HG03139 (cell line): ENCODE data around the gene MSL3.

ENCODE experiments used
- ATAC-seq: cut with Tn5 transposase; IDR thresholded peaks from one replicate; pipeline ENCODE4 v1.9.1; 2021; ENCODE audit not compliant: unreplicated experiment

Gene MSL3, protein sequence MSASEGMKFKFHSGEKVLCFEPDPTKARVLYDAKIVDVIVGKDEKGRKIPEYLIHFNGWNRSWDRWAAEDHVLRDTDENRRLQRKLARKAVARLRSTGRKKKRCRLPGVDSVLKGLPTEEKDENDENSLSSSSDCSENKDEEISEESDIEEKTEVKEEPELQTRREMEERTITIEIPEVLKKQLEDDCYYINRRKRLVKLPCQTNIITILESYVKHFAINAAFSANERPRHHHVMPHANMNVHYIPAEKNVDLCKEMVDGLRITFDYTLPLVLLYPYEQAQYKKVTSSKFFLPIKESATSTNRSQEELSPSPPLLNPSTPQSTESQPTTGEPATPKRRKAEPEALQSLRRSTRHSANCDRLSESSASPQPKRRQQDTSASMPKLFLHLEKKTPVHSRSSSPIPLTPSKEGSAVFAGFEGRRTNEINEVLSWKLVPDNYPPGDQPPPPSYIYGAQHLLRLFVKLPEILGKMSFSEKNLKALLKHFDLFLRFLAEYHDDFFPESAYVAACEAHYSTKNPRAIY

DNA sequence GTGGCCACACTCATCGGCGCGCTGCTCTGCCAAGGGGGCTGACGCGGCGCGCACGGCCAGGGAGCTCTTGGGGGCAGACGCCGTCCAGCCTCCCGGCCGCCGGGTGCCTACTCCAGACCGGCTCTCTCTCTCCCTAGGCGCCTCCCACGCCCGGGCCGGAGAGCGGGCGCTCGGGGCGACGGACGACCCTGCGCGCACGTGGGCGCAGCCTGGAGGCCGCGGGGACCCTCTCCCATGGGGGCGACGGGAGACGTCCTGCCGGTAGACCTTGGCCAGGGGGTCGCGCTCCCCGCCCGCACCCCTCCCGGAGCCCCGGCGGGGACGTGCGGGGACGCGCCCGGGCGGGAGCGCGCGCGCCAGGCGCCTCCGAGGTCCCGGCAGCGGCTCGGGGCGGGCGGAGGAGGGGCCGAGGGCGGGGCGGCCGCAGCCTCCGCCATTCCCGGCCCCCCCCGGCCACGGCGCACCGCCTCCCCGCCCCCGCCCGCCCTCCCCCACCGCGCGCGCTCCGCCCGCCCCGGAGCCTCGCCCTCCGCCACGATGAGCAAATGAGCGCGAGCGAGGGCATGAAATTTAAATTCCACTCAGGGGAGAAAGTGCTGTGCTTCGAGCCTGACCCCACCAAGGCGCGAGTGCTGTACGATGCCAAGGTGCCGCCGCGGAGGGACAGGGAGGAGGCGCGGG lies at the start of gene MSL3:
Gene MSL3 (plus strand): TSS at position 519 of the 681 bp plus-strand sequence. CDS start 27 bp downstream, at position 546.
- peak; percentile 30 for ATAC-seq

DNA sequence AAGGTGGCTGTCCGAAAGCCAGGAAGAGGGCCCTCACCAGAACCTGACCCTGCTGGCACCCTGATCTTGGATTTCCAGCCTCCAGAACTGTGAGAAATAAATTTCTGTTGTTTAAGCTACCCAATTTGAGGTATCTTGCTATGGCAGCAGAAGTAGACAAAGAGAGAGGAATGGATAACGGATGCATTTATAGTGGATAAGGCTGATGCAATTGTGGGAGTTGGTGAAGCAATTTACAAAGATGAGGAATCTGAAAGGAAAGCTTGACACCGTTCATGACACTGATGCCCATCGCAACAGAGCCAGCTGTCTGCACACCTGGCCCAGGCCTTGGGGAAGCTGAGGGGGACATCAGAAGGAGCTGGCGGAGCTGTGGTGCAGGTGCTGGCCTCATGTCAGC lies 35.7 kb upstream of the MSL3 start:
- no peak for ATAC-seq

DNA sequence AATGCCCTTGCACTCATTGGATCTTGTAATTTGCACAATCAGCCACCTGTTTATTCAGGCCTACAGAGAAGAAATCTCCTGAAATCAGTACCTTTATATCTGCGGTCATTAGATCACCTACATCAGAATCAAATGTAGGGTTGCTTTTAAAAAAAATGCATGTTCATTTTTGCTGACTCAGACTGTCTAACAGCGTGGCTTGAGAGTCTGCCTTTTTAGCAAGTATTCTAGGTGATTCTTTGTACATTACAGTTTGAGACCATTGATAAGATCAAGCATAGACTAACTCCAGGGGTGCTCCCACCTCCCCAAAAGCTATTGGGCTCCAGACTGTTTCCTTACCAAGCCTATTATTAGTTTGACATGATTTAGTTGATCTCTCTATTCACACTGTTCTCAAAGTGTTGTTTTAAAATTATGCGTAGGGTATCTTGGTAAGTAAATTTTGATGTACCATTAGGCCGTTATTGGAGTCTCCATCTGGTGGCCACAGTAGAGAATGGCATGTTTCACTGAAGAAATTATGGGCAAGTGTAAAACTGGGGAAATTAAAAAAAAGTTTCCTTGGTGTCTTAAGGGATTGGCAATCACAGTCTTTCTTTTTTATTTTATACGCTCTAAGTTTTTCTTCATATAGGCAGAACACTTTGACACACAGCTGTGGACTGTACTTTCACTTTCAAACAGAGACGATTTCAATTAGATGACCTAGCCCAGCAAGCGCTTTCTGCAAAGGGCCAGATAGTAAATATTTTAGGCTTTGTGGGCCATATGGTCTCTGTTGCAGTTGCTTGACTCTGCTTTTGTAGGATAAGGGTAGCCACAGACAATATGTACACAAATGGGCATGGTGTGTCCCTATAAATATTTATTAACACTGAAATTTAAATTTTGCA lies 33.7 kb upstream of the MSL3 start:
- ATAC-seq: no peak

DNA sequence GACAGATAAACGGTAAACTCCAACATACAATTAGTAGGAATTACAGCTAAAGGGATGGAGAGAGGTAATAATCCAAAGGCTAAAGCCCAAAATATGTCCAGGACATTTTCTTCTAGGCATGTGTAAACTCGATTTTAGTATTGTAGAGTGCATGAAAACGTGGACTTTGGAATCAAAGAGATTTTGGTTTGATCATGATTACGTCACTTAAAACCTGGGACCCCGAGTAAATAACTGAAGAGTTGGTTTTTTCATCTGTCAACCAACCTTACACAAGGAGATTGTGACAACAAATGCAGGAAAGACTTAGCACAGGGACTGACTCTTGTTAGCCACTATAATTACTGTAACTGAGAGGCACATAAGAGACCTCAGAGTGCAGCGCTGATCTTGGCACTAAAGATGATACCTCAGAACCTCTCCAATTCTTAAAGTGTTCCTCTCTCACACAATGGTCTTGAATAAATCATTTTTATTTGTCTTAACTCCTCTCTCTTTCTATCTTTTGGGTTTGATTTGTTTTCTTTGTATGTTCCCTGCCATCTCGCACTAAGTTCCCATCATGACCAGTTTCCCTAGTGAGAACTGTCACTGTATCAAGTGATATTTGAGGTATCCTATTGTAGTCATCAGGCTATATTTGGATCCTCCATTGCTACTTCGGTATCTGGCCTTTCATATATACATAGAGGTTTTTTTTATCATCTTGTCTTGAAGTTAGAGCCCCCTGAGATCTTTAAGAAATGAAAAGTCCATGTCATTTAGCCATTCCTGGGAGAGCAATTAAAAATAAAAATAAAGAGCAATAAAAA lies 32.2 kb upstream of the MSL3 start:
- no peak for ATAC-seq

DNA sequence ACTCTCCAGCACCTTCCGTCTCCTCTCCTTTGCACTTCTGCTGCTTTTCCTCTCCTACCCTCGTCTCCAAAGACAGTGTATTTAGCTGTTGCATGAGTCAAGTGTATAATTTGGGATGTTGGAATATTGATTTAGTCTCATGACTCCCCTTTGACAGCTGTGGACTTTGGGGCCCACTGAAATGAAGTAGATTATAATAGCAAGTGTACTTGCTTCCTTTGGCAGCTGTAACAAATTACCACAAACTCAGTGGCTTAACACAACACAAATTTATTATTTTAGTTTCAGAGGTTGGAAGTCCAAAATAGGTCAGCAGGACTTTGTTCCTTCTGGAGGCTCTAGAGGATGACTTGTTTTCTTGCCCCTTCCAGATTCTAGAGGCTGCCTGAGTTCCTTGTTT lies 29.5 kb upstream of the MSL3 start:
- ATAC-seq: no peak

DNA sequence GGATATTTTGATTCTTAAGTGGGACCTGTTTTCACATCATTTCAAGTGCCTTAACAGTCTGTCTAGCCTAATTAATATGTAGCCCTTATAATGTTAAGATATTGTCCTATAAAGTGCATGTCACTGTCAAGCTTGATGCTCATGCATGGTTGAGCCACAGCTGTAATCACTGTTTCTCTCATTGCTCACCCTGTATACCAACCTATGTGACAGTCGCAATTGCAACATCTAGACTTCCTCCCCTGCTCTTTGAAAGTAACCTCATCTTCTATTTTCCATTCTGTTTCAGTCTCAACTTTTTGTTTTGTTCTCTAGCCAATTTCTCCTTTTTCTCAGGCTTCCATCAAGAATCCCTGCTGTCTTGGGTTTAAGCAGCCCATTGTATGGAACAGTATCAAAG lies 24.4 kb upstream of the MSL3 start:
- ATAC-seq: no peak

DNA sequence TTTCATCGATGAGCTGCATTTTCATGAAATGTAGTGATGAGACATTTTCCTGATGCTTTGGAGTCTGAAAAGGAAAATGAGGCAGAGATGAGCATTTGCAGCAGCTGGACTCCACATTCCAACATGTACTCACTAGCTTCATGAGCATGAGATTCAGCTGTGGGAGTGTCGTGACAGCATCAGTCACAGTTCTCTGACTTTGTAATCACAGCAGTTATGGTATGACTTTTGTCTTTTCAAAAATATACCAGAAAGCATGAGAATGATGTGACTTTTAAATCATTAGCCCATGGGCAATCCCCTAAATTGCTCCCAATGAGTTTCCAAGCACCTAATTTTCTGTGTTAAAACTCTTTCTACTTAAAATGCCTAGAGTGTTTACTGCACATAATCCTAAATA lies 18.3 kb upstream of the MSL3 start:
- ATAC-seq: no peak

DNA sequence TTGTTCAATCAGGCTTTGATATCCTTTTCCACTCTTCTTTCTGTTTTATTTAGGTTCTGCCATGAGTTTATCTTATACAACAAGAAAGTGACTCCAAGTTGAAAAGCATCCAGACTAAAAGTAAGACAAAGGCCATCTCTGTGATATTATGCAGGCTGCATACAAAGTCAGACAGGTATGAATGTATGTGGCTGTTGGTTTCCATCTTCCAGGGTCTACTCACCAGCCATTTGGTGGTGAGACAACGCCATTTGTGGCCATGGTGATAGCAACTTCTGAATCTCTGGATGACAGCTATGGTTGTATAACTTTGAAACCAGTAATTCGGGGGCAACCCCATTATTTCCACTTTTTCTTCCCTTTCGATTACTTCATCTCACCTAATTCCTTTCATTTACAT lies 17.2 kb upstream of the MSL3 start:
- ATAC-seq: no peak

DNA sequence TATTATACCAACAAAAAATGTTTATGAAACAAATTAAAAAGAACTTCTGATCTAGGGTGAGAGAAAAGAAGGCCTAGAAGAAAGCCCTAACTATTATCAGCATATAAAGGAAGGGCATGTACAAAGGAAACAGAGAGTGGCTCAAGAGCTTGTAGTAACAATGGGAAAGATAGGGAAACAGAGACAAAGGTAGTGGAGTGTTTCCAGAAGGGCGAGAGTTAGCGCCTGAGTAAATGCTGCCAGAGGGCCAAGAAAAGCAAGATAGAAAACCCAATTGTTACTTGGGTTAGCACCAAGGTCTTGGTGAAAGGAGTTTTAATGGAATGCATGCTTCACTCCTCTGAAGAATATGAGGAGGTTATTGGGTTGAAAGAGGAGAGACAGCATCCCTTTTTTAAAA lies 16.5 kb upstream of the MSL3 start:
- ATAC-seq: no peak

DNA sequence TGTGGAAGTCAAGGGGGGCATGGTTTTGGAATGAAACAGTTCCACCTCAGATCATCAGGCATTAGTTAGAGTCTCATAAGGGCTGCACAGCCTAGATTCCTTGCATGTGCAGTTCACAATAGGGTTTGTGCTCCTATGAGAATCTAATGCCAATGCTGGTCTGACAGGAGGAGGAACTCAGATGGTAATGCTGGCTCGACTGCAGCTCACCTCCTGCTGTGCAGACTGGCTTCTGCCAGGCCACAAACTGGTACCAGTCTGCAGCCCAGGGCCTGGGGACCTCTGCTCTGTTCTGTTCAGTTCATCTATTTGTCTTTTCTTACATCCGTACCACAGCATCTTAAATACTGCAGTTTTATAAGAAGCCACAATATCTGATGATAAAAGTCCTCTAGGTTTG lies 12.2 kb upstream of the MSL3 start:
- ATAC-seq: no peak

DNA sequence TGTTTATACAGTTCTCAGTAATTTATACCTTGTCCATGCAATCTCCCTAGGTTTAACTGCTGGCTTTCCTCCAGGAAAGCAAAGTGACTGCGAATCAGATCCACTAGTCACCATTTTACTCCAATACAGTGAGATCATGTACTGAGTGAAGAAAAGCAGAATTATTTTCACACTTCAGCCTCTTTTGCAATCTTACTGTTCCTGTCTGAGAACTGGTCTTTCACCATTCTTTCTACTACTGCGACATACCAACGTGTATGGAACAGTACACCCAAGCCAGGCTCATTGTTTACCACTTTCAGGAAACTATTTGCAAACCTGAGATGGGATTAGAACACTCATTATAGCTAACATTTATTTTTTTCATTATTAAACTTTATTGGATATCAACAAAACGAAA lies 8.0 kb upstream of the MSL3 start:
- no peak for ATAC-seq

DNA sequence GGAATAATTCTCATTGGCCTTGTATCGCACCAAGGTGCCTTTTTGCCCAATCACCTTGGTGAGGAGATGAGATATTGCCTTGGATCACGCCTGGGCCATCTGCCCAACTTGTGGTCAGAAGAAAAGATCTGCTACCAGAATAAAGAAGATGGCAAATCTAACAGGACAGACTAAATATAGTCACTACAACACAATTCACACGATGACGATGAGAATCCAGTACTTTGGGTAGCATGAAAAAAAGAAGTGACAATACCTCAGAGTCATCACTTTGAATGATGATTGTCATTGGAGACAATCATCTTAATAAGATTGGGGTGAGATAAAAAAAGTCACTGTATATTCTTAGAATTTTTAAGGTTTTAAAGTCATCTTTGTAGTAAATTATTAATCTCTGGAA lies 7.3 kb upstream of the MSL3 start:
- ATAC-seq: no peak

DNA sequence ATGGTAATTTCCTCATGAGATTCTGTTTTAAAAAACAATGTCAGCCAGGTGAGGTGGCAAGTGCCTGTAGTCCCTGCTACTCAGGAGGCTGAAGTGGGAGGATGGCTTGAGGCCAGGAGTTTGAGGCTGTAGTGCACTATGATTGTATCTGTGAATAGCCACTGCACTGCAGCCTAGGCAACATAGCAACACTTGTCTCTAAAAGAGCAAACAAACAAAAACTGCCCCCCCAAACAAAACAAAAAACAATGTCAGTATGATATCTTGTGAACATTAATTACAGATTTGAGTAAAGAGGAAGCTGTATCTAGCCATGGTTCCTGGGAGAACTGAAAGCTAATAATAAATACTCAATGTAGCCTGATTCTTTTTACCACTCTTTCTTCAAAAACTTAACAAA lies 6.8 kb upstream of the MSL3 start:
- no peak for ATAC-seq

DNA sequence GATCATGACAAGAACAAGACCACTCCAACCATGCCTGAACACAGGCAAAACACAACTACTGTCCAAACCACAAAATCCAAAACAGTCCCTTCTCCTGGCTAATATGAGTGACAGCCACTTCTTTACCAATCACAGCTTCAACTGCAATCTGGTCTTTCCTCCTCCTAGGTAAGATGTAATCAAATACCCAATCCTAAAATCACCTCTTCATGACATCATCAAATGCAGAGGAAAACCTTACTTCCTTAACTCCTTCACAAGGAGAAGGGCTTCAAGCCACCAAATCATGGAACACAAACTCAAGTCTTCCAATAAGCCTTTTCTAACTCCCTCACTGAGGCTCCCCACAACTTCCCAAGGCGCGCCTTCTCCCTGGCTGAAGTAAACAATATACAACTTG lies 4.4 kb upstream of the MSL3 start:
- ATAC-seq: no peak

DNA sequence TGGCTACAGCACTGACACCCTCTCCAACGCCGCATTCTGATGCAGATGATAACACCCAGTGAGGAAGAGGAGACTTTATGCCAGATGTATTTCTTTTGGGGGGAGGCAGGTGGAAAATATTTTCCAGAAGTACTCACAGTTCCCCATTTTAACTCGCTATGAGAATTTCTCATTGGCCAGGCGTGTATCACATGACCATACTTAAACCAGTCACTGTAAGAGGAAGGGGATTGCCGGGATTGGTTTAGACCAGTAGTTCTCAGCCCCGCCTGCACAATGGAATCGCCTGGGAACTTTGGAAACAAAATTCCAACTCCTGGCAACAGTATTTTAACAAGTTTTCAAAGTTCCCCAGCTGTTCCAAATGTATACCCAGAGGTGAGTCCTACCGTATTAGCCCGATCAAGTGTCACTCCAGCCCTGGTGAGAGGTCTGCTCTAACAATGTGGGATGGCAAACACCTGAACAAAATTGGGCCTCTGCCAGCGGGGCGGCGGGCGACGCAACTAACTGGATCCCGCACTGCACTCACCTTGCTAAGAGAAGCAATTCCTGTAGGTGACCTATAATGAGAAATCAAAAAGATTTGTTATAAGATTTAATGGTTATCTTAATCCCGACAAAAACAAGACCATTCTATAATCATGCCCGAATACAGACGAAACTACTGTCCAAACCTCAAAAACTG lies 2.9 kb upstream of the MSL3 start:
- no peak for ATAC-seq

DNA sequence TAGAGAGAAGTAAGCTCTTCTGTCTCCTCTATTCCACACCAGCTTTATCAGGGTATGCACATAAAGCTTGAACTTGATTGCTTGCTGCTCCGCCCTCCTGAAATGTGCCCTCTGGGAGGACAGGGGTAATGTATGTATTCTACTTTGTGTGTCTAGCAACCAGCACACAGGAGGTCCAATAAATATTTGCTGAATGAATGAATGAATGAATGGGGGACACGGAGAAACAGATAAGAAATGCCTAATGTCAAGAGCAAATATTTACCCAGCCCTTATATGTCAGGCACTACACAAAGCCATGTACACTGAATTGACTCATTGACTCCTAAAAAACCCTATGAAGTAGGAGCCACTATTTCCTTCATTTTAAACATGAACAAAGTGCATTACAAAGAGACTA lies 2.3 kb upstream of the MSL3 start:
- no peak for ATAC-seq

DNA sequence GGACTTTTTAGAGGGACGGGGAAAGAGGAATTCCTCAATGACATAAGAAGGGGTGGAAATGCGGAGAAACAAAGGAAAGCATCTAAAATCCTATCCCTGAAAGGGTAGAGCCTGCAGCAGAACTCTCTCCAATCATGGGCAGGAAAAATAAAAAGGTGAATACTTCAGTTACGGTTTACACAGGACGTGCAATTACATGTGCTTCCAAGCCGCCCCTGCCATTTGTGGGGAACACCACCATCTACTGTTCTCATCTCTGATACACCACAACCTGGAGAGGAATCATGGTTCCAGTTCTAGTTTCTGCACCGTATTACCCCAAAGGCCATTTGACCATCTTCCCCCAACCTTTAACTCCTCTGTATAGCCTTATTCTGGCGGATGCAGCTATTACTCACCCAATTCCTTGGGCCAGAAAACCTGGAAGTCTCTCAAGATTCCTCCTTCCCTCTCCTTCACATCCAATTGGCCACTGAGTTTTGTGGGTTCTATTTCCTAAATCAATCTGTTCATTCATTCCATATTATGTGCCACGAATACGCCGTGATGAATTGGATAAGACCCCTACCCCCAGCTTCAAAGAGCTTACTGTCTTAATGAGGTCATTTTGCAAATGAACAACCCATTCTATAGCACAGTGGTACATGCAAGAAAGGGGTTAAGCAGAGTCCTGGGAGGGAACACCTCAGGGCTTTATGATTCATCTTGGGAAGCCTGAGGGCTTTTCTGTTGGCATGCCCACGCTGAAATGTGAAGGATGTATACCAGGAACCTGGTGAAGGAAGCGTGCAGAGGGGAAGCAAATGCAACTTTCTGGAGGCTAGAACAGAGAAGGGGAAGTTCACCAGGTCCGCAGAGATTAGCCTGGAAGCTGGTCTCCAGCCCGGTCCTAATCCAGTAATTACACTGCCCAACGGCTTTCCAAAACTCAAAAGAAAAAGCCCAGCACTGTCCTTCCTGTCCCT lies 1.4 kb upstream of the MSL3 start:
- no peak for ATAC-seq

DNA sequence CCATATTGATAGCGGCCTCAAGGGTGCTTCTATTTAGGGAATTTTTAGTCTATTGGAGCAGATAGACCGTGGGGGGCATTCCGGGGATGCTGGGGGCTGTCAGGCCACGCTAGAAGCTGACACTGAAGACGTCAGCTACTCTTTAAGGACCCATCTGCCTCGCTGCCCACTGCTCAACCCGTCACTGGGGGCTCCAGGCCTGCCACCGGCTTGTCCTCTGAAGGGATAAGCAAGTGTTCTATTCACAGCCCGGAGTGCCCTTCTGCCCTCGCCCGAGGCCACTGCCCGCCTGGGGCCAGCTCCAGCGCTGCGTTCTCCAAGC lies 679 bp upstream of the MSL3 start:
- ATAC-seq: no peak
